ENCODE data around the gene DDC.

DNA sequence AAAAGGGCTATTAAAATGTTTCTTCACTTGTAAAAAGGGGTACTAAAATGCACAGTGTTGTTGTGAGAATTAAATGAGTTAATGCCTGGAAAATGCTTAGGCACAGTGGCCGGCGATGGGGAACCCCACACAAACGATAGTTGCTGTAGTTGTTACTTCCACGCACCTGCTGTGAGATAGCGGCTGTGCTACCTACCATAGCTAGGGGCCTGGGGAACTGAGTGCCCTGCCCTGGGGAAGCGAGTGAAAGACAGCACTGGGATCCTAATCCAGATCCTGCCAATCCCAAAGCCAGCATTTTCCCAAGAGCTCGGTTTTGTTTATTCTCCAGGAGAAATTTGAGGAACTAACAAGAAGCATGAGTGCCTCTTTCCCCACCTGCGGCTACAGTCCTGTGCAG, 27.8 kb downstream of the DDC start:
- no peak for TF ChIP-seq CTCF (conservative IDR thresholded peaks at IDR 0.05)
- no peak for TF ChIP-seq EZH2 (IDR thresholded peaks at IDR 0.05; ENCODE audit: low read depth)

Measured in PC-9 (cell line).